TTC549 (cell line): ENCODE results near the gene S1PR3.

Experiments
- FAIRE-seq: peaks from 2 replicates; lab custom pipeline; 2012; peaks lifted over from hg19 to GRCh38; lab: Jason Lieb, UNC

The S1PR3 gene

DNA sequence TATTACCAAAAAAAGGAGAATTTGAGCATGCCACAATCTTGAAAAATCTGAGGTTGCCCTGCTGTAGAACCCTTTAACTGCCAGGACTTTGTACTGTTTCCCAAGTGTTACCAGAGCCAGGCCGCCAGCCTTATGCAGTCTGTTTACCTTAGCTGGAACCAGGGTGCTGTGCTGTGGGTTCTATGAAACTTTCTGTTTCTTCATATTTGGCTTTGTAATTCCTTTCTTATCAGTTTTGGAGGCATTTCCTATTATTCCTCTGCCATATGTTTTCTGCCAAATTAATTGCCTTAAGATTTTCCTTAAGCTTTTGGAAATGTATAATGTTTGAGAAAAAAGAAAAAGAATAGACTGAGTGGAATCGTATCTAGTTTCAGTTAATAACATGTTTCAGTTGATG is 2.1 kb downstream of the S1PR3 start:
- no peak for FAIRE-seq

DNA sequence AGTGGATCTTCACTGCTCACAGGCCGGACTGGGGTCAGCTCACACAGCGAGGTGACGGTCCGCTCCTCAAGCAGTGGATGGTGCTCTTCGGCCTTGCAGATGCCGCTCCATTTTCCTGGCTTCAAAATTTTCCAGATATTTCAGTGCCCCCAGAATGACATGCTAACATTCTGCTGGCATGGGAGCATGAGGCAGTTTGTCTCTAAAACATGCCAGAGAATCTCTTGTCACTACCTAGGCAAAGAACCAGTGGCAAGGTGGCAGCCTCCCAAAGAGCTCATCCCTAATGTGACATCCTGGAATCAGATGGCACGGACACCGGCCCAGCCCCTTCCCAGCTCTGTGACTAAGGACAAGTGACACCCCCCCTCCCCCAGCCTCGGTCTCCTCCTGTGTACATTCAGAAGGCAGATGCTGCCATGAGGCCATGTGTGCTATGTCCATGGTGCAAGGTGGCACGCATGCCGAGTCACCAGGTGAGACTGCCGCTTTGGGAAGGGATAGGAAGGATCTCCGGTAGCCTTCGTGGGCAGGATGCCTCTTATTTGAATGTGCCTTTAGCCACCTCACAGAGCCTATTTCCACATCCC is 2.7 kb downstream of the S1PR3 start:
- no peak for FAIRE-seq

DNA sequence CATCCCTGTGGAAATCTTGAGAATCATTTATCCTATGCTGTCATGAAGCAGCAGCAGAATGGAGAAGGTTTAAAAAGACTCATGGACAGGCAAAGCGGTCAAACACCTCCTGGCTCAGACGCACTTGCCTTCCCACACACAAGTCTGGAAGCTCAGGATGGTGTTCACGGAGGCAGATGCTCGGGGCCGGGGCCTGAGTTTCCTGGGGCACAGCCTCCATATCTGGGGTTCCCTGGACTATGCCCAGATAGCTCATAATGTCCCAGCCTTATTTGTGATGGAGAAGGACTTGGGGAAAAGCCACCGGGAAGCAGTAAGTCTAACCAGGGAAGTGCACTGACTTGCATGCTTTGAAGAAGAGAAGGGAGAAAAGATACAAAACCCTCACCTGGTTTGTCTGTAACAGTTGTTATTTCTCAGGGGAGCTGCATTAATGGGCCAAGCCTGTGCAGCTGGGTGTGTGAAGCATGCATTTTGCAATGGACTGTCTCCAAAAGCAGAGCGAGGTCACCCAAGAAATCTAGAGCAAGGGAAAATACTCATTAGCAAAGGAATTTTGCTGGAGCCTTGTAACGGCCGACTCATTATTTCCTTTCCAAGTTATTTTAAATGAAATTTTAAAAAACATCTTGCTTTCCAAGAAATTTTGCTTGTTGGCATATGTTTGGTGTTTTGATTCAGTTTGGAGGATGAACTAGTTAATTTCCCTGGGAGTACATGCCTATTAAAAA is 3.4 kb downstream of the S1PR3 start:
- no peak for FAIRE-seq

DNA sequence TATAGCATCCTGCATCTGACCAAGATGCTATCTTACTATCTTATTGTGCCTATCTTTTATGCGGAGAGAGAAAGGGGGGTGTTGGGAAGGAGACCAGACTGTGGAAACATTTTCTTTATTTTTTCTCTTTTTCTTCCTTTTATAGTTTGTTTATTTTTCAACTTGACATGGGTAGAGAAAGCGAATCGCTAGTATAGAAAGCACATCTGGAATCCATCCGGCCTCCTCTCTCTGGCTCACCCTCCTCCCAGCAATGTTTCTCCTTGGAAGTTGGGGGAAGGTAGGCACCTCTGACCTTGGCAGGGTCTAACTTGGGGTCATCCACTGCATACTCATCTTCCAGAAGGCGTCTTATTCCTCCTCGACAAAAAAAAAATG is 3.9 kb downstream of the S1PR3 start:
- no peak for FAIRE-seq

DNA sequence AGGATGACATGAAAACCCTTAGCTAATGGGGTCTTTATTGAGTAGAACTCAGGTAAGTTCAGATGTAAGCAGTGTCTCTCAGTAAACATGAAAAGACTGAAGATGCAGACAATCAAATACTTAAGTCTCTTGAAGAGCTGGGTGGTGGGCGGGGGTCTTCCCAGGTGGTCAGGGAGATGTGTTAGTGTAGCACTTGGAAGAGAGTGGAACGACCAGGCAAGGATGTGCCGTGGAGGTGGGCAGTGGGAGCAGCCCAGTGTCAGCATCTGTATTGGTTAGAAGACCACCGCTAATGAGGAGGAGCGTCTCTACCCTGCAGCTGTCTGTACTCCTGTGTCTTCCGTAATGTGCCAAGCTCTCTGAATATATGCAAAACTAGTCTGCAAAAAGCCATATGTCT is 4.4 kb downstream of the S1PR3 start:
- no peak for FAIRE-seq

DNA sequence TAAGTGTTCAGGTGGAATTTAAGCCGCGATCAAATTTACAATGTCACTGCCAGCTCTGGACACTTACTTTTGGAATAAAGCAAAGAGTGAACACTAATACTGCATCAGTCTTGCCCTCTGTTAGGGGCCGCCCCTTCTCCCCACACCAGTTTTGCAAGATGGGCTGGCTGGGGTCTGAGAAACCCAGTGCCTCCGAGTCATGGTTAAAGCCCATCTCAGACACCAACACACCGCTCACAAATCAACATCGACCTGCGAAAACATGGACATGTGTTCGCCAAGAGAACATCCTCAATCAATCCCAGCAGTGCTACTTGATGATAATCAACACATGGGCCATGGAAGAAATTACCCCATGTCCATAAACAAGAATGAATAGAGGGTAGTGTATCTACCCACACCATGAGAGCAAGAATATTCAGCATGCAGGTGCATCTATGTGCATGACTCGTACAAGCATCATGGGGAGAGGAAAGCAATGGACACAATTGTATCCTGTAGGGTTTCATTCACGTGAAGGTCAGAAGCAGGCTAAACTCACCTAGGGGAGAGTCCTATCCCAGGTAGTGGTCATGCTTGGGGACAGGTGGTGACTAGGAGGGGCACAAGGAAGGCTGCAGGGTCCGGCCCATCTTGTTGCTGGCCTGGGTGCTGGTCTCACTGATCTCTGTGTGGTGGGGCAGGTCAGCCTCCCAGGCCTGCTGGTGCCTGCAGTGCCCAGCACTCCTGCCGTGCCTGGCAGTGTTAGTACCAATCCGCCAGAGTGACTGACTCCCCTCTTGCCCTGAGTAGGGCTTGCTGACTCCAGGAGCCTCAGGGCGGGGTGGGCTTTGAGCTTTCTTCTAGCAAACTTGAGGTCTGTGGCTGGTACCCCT is 5.0 kb downstream of the S1PR3 start:
- no peak for FAIRE-seq

DNA sequence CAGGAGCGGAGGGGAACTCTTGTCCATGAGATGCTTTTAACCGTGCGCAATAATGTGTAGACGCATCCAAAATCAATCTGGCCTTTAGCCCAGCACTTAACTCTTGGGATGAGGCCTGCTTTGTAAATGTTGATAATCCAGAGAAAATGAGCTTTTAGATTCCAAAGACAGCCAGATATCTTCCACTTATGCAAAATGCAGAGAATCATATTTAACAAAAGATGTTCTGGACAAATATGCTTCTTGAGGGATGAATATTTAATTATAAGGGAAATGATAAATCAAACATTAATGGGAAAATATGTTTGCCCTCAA is 5.6 kb downstream of the S1PR3 start:
- no peak for FAIRE-seq

DNA sequence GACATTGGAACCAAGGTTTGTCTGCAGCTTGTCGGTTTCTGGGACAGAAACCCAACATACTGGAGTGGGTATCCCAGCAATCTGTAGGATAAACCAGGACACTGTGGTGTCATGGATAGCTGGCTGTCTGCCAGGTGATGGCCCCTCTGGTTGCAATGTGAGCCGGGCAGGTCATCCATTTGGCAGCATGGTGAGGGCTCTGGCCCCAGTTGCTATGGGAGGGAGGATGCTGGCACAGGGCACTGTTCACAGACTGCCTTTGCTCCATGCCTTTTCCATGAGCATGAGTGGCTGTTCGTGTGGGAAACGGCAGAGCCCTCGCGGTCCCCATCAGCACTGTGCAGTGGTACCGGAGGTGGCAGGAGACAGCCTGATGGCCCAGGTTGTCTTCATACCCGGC is 6.4 kb downstream of the S1PR3 start:
- FAIRE-seq = no peak

DNA sequence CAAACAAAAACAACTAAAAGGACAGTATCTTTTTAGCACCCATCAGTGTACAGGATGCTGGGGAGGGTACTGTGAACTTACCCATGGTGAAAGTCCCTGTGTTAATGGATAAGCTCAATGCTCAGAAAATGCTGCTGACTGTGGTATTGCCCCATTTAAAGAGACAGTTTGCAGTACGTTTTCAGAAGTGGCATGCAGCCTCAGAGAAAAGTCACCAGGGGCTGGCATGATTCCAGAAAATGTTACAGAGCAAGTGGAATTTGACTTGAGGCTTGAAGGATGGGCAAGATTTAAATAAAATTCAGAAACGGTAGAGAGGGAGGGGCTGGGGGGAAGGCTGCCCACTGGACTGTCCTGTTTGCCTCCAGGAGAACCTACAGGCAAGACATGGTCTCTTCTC is 7.2 kb downstream of the S1PR3 start:
- FAIRE-seq = no peak

DNA sequence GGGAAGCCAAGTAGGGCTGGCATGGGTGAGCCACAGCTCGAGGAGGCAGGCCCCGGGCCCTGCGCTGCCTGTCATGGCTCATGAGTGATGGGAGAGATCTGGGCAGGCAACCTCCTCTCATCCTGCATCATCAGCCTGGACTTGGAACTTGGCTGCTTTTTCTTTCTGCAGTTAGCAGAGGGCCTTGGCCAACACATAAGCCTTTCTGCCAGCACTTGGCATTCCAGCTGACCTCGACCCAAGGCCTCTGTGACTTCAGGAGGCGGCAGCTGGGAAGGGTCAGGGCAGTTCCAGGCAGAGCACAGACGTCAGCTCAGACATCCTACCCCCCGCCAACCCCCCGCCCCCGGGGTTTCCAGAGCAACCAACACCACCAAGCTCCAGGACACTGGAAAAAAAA is 7.6 kb downstream of the S1PR3 start:
- no peak for FAIRE-seq

DNA sequence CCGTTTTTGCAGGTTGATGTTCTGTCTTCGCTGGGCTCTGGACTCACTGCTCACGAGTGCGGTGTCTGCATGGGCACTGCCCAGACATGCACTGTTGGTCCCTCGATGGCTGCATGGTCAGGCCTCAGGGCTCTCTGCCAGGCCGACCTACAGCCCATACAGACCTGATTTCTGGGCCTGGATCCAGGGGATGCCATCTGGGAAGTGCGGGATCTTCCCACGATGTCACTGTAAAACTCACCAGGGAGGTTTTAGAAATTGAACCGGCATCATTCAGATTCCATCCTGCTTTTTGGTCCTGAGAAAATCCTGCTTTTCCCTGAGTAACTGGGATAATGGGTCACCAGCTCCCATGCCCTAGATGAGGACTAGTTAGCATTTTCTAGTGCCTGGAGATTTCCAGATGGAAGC is 9.1 kb downstream of the S1PR3 start:
- no peak for FAIRE-seq

DNA sequence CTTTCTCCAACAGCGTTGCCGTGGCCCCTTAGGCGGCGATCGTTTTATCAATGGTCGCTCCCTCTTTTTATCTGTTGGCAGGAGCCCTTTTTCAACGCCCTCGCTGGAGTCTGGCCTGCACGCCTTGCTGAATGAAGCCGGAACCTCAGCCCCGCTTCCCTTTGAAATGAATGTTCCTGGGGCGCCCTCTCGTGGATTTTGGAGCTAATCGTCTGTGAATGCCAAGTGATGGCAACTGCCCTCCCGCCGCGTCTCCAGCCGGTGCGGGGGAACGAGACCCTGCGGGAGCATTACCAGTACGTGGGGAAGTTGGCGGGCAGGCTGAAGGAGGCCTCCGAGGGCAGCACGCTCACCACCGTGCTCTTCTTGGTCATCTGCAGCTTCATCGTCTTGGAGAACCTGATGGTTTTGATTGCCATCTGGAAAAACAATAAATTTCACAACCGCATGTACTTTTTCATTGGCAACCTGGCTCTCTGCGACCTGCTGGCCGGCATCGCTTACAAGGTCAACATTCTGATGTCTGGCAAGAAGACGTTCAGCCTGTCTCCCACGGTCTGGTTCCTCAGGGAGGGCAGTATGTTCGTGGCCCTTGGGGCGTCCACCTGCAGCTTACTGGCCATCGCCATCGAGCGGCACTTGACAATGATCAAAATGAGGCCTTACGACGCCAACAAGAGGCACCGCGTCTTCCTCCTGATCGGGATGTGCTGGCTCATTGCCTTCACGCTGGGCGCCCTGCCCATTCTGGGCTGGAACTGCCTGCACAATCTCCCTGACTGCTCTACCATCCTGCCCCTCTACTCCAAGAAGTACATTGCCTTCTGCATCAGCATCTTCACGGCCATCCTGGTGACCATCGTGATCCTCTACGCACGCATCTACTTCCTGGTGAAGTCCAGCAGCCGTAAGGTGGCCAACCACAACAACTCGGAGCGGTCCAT is 10.0 kb downstream of the S1PR3 start:
- no peak for FAIRE-seq

DNA sequence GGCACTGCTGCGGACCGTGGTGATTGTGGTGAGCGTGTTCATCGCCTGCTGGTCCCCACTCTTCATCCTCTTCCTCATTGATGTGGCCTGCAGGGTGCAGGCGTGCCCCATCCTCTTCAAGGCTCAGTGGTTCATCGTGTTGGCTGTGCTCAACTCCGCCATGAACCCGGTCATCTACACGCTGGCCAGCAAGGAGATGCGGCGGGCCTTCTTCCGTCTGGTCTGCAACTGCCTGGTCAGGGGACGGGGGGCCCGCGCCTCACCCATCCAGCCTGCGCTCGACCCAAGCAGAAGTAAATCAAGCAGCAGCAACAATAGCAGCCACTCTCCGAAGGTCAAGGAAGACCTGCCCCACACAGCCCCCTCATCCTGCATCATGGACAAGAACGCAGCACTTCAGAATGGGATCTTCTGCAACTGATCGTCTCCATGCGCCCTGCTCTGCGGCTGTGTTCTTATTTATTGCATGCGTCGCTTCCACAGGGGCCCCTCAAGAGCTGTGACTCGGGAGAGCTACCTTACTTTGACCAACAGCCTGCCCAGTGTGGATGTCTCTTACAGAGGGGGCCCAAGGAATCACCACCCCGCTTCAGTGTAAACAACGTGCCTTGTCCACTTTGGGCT is 10.8 kb downstream of the S1PR3 start:
- no peak for FAIRE-seq

DNA sequence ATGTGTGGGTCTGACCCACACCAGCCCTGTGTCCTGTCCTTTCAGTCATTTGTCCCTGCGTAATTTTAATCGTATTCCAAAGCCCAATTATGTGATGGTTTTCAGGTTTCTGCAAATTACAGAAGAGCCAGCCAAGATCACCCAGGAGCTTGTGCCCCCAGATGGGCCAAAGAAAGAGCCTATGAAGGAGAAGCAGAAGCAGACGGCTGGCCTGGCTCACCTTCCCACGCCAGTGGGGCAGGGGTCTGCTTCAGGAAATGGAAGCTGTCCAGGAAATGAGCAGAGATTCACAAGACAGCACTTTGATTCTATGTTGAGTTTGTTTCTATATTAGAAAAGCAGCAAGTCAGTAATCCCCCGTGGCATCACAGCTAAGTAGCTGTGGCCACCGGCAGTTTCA is 11.7 kb downstream of the S1PR3 start:
- FAIRE-seq = no peak

DNA sequence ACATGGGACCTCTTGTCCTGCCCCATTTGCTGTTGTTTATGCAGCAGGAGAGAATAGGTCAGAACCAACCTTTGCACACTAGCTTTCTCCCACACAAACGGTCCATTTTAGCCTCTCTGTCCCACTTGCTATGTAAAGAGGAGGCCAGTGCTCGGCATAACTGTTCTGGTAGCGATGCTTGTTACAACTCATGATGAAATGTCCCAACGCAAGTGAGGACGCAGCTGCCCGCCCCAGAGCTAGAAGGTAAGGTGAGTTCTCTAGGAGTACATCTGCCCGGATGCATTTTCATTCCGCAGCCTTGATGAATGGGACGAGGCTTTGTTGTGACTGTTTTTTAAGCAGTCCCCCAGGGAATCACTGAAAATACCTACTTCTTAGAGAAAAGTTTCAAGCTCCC is 14.1 kb downstream of the S1PR3 start:
- no peak for FAIRE-seq

DNA sequence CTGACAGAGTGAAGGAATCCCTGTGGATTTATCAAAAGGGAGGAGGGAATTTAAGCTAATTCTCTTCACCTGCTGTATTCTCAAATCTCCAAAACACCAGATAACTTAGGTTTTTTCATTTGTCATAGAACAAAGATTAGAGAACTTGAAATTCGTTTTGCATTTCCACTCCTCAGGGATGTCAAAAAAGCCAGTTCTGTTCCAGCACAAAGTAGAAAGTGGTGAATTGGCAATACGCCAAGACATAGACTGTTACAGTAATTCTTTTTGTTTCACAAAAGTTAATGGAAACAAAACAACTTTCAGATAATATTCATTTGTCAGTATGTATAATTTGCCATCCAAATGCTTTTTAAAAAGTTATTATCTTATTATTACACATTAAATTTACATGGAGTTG is 15.0 kb downstream of the S1PR3 start:
- FAIRE-seq = no peak

DNA sequence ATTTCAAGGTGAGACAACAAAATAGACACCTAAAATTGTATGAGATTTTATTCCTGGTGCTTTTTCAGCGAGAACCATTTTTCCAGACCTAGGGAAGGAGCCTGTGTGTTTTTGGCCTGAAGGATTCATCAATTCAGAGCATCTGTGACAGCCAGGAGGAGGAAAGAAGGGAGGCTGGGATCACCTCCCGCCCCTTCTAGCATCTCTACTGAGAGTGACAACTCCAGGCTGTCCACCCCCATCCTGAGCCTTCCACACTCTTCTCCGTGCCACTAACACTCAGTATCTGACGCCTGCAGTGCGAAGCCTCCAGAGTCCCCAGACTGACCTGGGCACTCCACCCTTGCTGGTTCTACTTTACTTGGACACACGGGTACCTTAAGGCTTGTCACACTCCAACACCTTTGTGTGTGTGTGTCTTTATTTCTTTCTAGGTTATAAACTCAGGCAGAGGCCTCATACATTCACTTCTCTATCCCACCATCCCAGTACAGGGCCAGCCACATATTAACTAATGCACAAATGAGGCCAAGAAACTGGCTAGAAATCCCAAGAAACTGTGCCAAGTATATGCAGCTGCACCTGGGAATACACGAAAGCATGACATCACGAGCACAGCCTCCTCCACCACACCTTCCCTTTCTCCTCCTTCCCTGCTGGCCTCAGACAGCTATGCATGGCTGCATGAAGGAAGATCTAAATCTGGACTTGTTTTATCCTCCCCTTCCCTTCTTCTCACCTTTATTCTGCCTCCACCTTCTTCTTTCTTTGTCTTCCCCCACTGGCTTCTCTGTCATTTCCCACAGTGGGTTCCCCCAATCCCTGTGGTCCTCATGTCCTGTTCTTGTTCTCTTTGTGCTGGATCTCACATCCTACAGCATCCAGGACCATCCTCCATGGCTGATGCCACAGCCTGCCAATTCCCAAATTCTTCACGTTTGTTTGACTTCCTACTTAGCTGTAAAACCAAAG is 16.0 kb downstream of the S1PR3 start:
- FAIRE-seq = no peak

DNA sequence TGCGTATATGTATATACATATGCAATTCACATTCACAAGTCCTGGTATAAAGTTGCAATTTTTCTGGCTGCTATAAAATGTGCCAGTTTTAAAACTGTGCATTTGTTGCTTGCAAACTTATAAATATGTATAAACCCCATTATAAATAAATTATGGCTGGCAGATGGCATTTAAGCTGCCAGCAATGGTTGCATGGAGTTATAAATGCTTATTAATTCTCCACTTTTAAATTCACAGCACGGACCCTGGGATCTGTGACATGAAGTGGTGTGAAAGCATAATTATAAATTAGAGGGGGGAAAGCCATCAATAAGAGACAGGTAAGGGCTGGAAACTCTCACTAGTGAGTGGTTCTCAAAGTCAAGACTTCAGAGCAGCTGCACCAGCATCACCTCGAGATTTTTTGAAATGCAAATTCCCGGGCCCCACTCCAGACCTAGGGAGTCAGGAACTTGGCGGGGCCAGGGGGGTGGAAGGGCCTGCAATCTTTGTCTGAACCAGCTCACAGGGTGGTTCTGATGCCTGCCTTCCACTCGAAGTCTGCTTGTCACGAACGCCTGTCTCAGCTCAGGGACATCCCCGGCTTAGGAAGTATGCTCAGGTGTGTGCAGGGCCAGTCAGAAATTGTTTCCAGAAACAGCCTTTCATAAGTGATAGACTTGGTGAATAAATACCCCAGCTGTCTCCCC is 16.9 kb downstream of the S1PR3 start:
- FAIRE-seq = no peak

DNA sequence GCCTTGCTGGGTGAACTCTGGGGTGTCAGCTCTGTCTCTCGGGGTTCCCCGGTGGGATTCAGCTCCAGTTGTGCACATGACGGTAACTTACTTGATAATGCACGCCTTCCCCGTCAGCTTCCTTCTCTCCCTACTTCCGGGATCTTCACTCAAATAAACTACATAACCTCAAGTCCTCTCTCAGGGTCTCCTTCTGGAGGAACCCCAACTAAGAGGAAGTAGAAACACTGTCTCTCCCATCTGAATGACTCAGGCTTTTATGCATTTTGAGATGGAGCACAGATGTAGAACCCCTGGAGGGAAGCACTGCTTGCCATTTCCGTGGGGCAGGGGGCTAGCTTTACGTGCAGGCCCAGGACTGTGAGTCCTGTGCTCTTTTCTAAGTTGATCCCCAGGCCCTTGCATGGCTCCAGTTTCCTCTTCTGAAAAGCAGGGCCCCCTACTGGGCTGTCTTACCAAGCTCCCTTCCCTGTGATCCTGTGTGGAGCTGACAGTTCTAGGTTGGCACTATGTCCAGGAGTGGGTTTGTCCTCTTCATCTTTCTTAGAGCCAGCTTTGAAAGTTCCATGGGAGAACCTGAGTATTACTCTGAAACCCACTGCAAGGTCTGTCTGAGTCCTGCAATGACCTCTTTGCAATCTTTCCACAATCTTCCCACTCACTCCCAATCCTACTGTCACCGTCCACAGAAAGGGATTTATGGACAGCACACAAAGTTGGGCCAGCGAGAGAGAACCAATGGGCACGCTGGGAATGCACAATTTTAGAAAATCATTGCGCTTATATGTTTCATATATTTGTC is 17.7 kb downstream of the S1PR3 start:
- FAIRE-seq = no peak

DNA sequence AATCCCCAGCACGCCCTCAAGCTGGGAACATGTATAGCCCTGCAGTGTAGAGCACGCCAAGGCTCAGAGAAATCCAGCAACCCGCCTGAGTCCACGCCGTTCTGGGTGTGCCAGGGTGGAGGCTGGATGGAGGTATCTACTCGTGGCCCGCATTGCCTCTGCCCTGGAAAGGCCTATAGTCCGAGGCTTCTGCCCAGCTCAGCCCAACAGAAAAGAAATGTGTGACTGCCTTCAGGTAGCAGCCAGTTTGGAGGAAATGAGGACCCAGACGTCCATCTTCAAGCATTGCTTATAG is 18.2 kb downstream of the S1PR3 start:
- FAIRE-seq = no peak
